Neural crest cell (in vitro differentiated cells): ENCODE results near the gene EZR. TPM values are rescaled to one million over a fixed set of nuclear protein-coding genes. Genes with fewer than 3 reads are reported as not detected.

Experiments used
- DNase-seq: peaks from one replicate; pipeline ENCODE4 v3.0.0; 2021; ENCODE audit warnings: low read depth, mixed read lengths, low spot score
- H3K27ac Mint-ChIP-seq: one replicate; pipeline ENCODE4 v1.8.0; 2021; ENCODE audit warnings: mild to moderate bottlenecking, mixed read lengths; ENCODE audit not compliant: unreplicated experiment
- H3K27me3 Mint-ChIP-seq: 2 replicates; pipeline ENCODE4 v1.8.0; 2021; ENCODE audit warnings: low read depth, mild to moderate bottlenecking, mixed read lengths
- H3K36me3 Mint-ChIP-seq: 2 replicates; pipeline ENCODE4 v1.8.0; 2021; ENCODE audit warnings: low read depth, mild to moderate bottlenecking, mixed read lengths
- H3K4me1 Mint-ChIP-seq: 2 replicates; pipeline ENCODE4 v1.8.0; 2021; ENCODE audit warnings: mixed read lengths
- H3K4me3 Mint-ChIP-seq: one replicate; pipeline ENCODE4 v1.8.0; 2021; ENCODE audit warnings: mild to moderate bottlenecking, mixed read lengths
- H3K9me3 Mint-ChIP-seq: 2 replicates; pipeline ENCODE4 v1.8.0; 2021; ENCODE audit warnings: mixed read lengths
- total RNA-seq: library from RNA; stranded (reverse); gene quantifications from 2 replicates; pipeline ENCODE4 v1.2.1, GENCODE V29; 2021
- TF ChIP-seq, protein P1 (sequence below): fragments of 200-600 bp; sonication (generic); conservative IDR thresholded peaks from 2 replicates; pipeline ENCODE4 v1.5.0; 2021; ENCODE audit warnings: antibody characterized with exemption, mild to moderate bottlenecking

The EZR gene
- total RNA-seq, 1 donor from 2014 or later: 88.2 TPM

DNA sequence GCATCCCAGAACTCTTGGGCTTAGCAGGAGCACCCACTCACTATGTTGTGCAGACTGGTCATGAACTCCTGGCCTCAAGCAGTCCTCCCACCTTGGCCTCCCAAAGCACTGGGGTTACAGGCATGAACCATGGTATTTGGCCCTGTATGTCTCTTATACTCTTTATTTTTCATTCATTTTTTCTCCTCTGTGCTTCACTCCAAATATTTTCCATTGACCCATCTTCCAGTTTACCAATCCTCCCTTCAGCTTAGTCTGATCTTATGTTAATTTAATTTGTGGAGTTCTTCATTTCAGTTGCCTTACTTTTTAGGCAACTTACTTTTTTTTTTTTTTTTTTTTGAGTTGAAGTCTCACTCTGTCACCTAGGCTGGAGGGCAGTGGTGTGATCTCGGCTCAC, 79.5 kb downstream of the EZR start:
- Mint-ChIP-seq H3K4me1 (no peaks in the 10 kb centered on the region), H3K4me3 (no peak overlapping the region), H3K36me3 (no peaks in the 10 kb centered on the region), H3K27ac (no peak overlapping the region), H3K9me3 (peaks cover 7% of the 10 kb centered on the region), H3K27me3 (no peaks in the 10 kb centered on the region)
- TF ChIP-seq, protein P1, sequence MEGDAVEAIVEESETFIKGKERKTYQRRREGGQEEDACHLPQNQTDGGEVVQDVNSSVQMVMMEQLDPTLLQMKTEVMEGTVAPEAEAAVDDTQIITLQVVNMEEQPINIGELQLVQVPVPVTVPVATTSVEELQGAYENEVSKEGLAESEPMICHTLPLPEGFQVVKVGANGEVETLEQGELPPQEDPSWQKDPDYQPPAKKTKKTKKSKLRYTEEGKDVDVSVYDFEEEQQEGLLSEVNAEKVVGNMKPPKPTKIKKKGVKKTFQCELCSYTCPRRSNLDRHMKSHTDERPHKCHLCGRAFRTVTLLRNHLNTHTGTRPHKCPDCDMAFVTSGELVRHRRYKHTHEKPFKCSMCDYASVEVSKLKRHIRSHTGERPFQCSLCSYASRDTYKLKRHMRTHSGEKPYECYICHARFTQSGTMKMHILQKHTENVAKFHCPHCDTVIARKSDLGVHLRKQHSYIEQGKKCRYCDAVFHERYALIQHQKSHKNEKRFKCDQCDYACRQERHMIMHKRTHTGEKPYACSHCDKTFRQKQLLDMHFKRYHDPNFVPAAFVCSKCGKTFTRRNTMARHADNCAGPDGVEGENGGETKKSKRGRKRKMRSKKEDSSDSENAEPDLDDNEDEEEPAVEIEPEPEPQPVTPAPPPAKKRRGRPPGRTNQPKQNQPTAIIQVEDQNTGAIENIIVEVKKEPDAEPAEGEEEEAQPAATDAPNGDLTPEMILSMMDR: no peak
- no peak for DNase-seq

DNA sequence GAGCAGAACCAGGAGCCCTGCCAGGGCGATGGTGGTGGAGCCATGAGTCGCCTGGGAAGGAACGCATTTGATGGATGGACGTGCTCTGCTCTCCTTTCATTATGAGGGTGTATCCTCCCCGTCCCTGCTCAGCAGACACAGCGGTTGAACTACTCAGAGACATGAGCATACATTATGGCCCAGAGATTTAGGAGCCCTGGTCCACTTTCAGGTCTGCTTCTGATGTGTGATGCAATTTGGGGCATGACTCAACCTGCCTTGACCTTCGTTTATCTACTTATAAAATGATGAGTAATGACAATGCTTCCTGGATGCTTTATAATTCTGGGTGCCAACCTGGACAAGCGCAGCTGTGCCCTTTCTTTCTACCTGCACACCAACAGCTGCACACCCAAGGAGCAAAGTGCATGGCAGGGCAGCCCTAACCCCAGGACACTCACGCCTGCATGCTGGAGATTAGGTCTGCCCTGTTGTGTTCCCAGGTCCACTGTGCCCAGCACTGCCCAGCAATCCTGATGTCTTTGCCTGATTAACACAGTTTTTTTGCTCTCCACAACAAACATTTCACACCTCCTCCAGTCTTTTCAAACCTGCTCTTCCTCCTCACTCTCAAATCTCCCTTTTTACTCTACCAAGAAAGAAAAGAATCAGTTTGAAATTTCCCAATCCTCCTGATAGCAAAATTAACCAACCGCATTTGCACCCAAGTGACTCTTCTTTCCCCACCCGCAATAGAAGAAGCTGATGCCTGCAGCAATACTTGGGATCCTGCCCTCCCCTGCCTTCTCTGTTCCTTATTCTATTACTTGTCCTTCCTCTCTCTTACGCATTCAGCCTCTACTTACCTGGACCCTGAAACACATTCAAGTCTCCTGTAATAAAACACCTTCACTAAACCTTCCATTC, 81.2 kb downstream of the EZR start:
- Mint-ChIP-seq H3K4me3 (no peak overlapping the region), H3K36me3 (no peaks in the 10 kb centered on the region), H3K9me3 (peaks cover 7% of the 10 kb centered on the region), H3K27ac (no peak overlapping the region), H3K27me3 (no peaks in the 10 kb centered on the region), H3K4me1 (no peaks in the 10 kb centered on the region)
- DNase-seq: no peak
- TF ChIP-seq, protein P1: no peak

DNA sequence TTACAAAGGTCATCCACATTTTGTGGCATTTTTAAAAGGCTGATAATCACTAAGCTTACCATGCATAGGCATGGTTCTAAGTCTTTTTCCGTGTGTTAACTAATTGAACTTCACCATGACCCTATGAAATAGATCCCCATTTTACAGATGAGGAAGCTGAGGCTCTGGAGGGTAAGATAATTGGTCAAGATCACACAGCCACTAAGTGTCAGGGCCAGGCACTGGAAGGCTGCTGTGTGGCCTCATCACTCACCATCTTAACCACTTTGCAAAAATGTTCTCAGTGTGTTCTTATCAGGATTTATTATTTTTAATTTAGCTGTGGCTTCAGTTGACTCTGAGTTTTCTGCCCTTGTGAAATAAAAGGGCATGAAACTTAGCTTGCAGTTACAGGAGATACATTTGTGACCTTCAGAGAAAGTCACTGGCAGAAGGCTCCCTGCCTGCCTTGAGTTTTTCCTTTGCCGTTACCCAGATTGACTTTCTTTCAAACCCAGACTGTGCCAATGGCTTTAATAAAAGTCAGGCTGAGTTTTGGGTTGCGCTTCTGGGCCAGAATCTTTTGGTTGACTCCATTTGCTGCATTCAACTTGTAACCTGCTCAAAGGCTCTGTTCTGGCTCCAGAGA, 82.0 kb downstream of the EZR start:
- no peak overlapping the region for H3K4me3 Mint-ChIP-seq
- no peak overlapping the region for H3K27ac Mint-ChIP-seq
- peaks cover 8% of the 10 kb centered on the region for H3K9me3 Mint-ChIP-seq
- no peaks in the 10 kb centered on the region for H3K4me1 Mint-ChIP-seq
- no peak for DNase-seq
- no peaks in the 10 kb centered on the region for H3K36me3 Mint-ChIP-seq
- TF ChIP-seq, protein P1: no peak
- no peaks in the 10 kb centered on the region for H3K27me3 Mint-ChIP-seq

DNA sequence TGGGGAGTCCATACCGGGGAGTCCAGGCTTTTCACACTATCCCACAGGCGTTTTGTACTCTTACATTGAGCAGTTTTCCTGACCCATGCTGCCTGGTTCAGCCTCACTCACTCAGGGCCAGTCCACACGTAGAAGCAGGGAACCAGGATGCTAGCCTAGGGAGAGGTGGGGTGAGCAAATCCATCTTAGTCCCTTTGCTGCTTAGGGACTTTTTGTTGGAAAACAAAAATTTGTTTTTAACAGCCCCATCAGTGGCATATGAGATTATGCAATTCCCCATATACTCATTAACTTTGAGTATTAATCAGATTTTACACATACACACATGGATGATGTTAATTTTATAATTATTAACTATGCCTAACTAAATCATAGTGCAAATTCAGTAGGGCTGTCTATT, 84.2 kb downstream of the EZR start:
- no peak overlapping the region for H3K27ac Mint-ChIP-seq
- no peak overlapping the region for H3K4me3 Mint-ChIP-seq
- no peak for DNase-seq
- no peaks in the 10 kb centered on the region for H3K36me3 Mint-ChIP-seq
- H3K27me3 Mint-ChIP-seq: no peaks in the 10 kb centered on the region
- peaks cover 9% of the 10 kb centered on the region for H3K9me3 Mint-ChIP-seq
- TF ChIP-seq, protein P1: no peak
- no peaks in the 10 kb centered on the region for H3K4me1 Mint-ChIP-seq

DNA sequence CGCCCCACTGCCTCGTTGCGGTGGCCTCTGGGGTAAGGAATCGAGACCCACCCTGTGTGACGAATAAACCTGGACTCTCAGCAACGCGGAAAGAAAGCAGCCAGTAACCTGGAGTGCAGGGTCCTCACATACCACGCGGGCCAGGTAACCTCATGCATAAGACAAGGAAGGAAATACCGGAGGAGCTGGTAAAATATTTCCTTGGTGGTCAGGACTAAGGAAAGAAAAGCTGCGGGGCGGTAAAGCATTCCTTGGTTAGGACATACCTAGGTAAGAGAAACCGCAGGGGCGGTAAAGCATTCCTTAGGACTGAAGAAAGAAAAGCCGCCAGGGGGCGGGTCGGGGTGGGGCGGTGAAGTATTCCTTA, 88.6 kb downstream of the EZR start:
- H3K27ac Mint-ChIP-seq: no peak overlapping the region
- no peaks in the 10 kb centered on the region for H3K36me3 Mint-ChIP-seq
- TF ChIP-seq, protein P1: no peak
- H3K4me1 Mint-ChIP-seq: no peaks in the 10 kb centered on the region
- peaks cover 7% of the 10 kb centered on the region for H3K9me3 Mint-ChIP-seq
- no peak for DNase-seq
- H3K27me3 Mint-ChIP-seq: no peaks in the 10 kb centered on the region
- H3K4me3 Mint-ChIP-seq: no peak overlapping the region
